Loucy (cell line): ENCODE measurements around the gene HEMGN.
"Not testable (repeated sequence)": the region's sequence is repeated elsewhere in the genome, so short reads cannot be mapped to it uniquely, and the experiment has no call there.

Experiments
- H2AFZ ChIP-seq: fragments of 200-600 bp; sonication (generic); 2 replicates; pipeline ENCODE4 v1.6.0; 2016; ENCODE audit warnings: antibody characterized with exemption, mild to moderate bottlenecking, low read length, moderate library complexity
- H3F3A ChIP-seq: fragments of 200-600 bp; 2 replicates; pipeline ENCODE4 v1.6.0; 2016; ENCODE audit warnings: antibody characterized with exemption, low read depth, mild to moderate bottlenecking
- H3K27me3 ChIP-seq: fragments of 200-600 bp; sonication (generic); 2 replicates; pipeline ENCODE4 v1.6.1; 2014; ENCODE audit warnings: low read length, mild to moderate bottlenecking; ENCODE audit not compliant: insufficient read depth, poor library complexity, severe bottlenecking
- H3K36me3 ChIP-seq: fragments of 200-600 bp; sonication (generic); 2 replicates; pipeline ENCODE4 v1.6.1; 2016; ENCODE audit warnings: low read length; ENCODE audit not compliant: insufficient read depth
- H3K4me1 ChIP-seq: fragments of 200-600 bp; sonication (generic); 2 replicates; pipeline ENCODE4 v1.5.1; 2014; ENCODE audit warnings: low read length, mild to moderate bottlenecking; ENCODE audit not compliant: insufficient read depth, poor library complexity, severe bottlenecking
- H3K4me2 ChIP-seq: fragments of 200-600 bp; sonication (generic); 2 replicates; pipeline ENCODE4 v1.6.0; 2014; ENCODE audit warnings: antibody characterized with exemption, low read length, low read depth, mild to moderate bottlenecking; ENCODE audit not compliant: poor library complexity, severe bottlenecking
- H3K4me3 ChIP-seq: fragments of 200-600 bp; sonication (generic); 2 replicates; pipeline ENCODE4 v1.5.1; 2014; ENCODE audit warnings: low read length, mild to moderate bottlenecking, mixed read lengths; ENCODE audit not compliant: poor library complexity, severe bottlenecking
- H3K79me2 ChIP-seq: fragments of 200-600 bp; sonication (generic); 2 replicates; pipeline ENCODE4 v1.6.1; 2014; ENCODE audit warnings: low read length; ENCODE audit not compliant: insufficient read depth
- H3K9ac ChIP-seq: fragments of 200-600 bp; sonication (generic); 2 replicates; pipeline ENCODE4 v1.6.0; 2014; ENCODE audit warnings: mild to moderate bottlenecking, low read depth, low read length, moderate library complexity; ENCODE audit not compliant: poor library complexity, severe bottlenecking
- H3K9me2 ChIP-seq: fragments of 200-600 bp; sonication (generic); replicated peaks from 2 replicates; pipeline ENCODE4 v1.6.1; 2016; ENCODE audit warnings: low read depth, low read length, mixed read lengths
- H3K9me3 ChIP-seq: fragments of 200-600 bp; sonication (generic); 2 replicates; pipeline ENCODE4 v1.6.1; 2014; ENCODE audit warnings: mild to moderate bottlenecking, antibody characterized with exemption, low read length, low read depth; ENCODE audit not compliant: insufficient read depth
- H4K20me1 ChIP-seq: fragments of 200-600 bp; sonication (generic); 2 replicates; pipeline ENCODE4 v1.6.0; 2014; ENCODE audit warnings: antibody characterized with exemption, low read length, mild to moderate bottlenecking; ENCODE audit not compliant: insufficient read depth, poor library complexity, severe bottlenecking
- EZH2phosphoT487 ChIP-seq: fragments of 200-600 bp; IDR thresholded peaks from 2 replicates; pipeline ENCODE4 v1.6.1; 2018; ENCODE audit warnings: antibody characterized with exemption, mild to moderate bottlenecking, moderate library complexity, borderline replicate concordance
- TF ChIP-seq, protein P1 (sequence below): fragments of 200-600 bp; sonication (generic); conservative IDR thresholded peaks from 2 replicates; pipeline ENCODE4 v1.5.1; 2014; ENCODE audit warnings: mild to moderate bottlenecking, antibody characterized with exemption, low read length

HEMGN gene

DNA sequence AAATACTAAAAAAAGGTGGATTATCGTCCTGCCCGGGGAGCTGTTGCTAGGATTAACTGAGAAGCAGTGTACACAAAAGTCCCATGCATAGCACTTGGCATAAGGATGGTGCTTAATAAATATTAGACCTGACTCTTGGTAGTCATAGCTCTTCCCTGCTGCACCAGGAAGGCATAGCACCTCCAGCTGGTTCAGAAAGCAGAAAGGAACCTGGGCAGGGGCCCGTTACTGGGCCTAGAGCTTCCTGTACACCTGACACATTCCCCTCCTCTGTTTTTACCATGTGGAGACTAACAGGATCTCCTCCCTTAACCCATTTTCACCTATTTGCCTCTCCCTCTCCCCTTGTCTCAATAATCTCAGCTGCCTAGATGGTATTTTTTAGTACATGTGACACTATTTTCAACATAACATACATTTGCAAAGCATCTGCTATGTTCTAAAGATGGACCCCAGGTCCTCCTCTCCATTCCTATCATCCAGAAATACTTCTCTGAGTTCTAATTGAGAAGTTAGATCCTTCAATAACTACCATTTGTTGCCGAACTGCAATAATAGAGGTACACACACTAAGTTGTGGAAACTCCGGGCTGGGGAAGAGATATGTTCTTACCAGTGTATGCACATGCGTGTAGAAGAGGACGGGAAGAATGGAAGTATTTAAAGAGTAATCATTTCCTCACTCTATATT lies 42.0 kb upstream of the HEMGN start:
- peaks cover 34% of the 10 kb centered on the region for H3K4me1 ChIP-seq
- TF ChIP-seq EZH2phosphoT487: no peak
- TF ChIP-seq, protein P1, sequence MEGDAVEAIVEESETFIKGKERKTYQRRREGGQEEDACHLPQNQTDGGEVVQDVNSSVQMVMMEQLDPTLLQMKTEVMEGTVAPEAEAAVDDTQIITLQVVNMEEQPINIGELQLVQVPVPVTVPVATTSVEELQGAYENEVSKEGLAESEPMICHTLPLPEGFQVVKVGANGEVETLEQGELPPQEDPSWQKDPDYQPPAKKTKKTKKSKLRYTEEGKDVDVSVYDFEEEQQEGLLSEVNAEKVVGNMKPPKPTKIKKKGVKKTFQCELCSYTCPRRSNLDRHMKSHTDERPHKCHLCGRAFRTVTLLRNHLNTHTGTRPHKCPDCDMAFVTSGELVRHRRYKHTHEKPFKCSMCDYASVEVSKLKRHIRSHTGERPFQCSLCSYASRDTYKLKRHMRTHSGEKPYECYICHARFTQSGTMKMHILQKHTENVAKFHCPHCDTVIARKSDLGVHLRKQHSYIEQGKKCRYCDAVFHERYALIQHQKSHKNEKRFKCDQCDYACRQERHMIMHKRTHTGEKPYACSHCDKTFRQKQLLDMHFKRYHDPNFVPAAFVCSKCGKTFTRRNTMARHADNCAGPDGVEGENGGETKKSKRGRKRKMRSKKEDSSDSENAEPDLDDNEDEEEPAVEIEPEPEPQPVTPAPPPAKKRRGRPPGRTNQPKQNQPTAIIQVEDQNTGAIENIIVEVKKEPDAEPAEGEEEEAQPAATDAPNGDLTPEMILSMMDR: 0 out of 2 replicates have a peak, but pooled peaks have one; percentile 11
- H4K20me1 ChIP-seq: no peaks in the 10 kb centered on the region
- peaks cover 5% of the 10 kb centered on the region for H3K27me3 ChIP-seq
- no peak overlapping the region for H3K9ac ChIP-seq
- no peak overlapping the region for H2AFZ ChIP-seq
- H3K4me2 ChIP-seq: peak overlapping the region; percentile 78
- peaks cover 53% of the 10 kb centered on the region for H3K79me2 ChIP-seq
- H3F3A ChIP-seq: no peaks in the 10 kb centered on the region
- no peaks in the 10 kb centered on the region for H3K36me3 ChIP-seq
- no peaks in the 10 kb centered on the region for H3K9me3 ChIP-seq
- no peaks in the 10 kb centered on the region for H3K9me2 ChIP-seq
- no peak overlapping the region for H3K4me3 ChIP-seq

DNA sequence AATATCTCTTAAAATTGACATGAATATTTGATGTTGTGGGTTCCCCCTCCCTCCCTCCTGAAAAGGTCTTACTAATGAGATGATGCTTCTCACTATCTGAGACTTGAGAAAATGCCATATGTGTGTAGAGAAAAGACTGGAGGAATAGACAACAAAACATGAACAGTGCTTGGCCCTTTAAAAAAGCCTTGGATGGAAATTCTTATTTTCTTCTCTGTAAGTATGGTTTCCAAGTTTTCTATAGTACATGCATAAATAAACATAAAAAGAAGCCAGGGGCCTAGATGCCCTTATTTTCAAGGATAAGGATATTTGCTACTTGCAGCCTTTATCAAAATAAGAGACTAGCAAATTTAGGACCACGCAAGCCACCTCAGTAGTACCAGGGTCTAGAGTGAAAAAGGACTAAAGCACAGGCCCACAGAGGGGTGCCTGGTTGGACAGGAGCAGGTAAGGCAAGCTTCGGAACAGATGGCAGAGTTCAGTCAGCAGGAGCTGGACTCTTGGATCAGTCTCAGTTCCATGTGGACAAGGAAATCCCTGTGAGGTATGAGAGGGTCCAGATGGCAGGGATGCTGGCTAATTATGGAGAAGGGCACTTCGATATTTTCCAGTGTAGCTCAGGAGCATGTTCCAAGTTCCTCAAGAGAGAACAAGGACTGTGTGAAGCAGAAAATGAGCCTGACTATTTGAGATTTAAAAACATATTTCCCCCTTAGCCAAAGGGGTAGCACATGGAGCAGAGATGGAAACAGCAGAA lies 40.6 kb upstream of the HEMGN start:
- Histone ChIP-seq H3K9ac (no peak overlapping the region), H3K4me2 (no peak overlapping the region), H3K9me3 (no peaks in the 10 kb centered on the region), H4K20me1 (no peaks in the 10 kb centered on the region), H3K36me3 (no peaks in the 10 kb centered on the region), H3K27me3 (peaks cover 3% of the 10 kb centered on the region), H3F3A (no peaks in the 10 kb centered on the region), H3K4me1 (peaks cover 34% of the 10 kb centered on the region), H3K79me2 (peaks cover 44% of the 10 kb centered on the region), H2AFZ (no peak overlapping the region), H3K9me2 (no peaks in the 10 kb centered on the region), H3K4me3 (no peak overlapping the region)
- no peak for TF ChIP-seq EZH2phosphoT487
- TF ChIP-seq, protein P1: no peak

- H3K9ac ChIP-seq, H3K27me3 ChIP-seq, H3K4me3 ChIP-seq, H4K20me1 ChIP-seq, H3K4me2 ChIP-seq, H3F3A ChIP-seq, H3K9me2 ChIP-seq, H2AFZ ChIP-seq, H3K9me3 ChIP-seq, H3K36me3 ChIP-seq: not testable (repeated sequence)
- peaks cover 37% of the 10 kb centered on the region for H3K4me1 ChIP-seq
- peaks cover 35% of the 10 kb centered on the region for H3K79me2 ChIP-seq
These were observed 38.7 kb upstream of the HEMGN start for GRCh38 chr9:97976633-97977032.
